Stimulated activated CD4-positive, alpha-beta T cell treated with anti-CD3 and anti-CD28 coated beads, TNF-alpha, amount 100 ng/mL, for 4 hours (primary cell): ENCODE results near the gene KSR1.
A peak's percentile ranks its signal among the peaks of the same experiment; 100 is the strongest.

Source experiments
- DNase-seq, 3 experiments: peaks; one replicate each; pipeline ENCODE4 v3.0.0-alpha.2; 2020; ENCODE audit warnings: low read depth in 3 of 3

Gene KSR1

DNA sequence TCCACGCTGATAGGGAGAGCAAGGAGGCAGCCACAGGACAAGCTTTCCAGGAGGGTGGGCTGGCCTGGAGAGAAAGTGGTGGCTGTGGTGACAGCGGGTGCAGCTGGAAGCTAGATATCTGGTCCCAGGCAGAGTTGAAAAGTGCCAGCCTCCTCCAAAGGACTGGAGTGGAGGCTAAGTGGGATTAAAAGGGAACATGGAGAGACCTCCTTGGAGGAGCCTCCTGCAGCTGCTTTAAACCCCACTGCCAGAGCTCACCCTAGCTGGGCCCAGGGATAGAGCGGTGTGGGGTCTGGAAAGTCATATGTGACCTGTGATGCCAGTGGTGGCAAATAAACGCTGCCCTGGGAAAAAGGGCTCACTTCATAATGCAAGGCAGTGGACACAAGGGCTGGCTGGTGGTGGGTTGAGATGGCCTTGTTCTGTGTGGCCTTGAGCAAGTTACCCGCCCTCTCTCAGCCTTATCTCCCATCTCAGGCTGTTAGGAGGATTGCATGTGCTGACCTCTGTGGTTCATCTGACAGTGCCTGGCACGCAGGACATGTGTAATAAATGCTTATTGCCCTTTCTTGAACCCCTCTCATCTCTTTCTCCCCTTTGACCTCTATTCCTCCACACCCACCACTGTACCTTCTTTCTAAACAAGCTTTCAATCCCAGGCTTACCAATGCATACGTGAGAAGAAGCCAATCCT is 113.8 kb downstream of the KSR1 start:
- no peak for DNase-seq

GRCh38 chr17:27570578-27570914 is 114.3 kb downstream of the KSR1 start:
- no peak for DNase-seq

DNA sequence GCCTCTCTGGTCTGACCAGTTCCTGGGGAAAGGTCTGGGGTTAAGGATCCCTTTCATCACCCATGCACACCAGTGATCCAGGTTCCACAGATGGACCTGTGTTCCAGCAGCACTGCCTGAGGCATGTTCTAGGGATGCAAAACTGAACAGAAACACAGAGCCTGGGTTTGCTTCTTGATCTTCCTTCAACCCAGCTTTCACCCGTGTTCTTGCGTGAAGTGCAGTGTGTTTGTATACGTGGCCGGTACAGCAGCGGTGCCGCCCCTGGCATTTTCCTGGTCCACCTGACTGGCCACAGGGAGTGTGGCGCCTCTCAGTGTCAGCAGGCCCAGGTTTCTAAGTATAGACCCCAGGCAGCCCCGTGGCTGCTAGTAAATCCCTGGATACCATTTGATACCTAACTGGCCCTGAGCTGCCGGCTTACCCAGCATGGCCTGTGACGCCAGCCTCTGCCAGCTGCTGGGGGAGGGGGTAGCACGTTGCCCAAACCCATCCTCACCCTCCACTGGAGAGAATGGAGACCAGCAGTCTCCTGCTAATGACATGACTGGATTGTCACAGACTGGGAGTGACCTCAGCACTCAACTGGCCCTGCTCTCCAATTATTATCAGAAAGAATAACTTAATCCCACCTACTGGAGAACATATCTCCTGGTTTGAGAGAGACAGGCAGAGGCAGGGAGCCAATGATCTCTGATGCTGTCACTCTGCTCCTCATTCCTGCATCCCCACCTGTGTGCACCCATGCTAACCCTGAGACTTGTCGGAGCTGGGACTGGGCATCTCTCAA is 115.5 kb downstream of the KSR1 start:
- no peak for DNase-seq

- peak in 1 of 3 experiments; percentile 13 for DNase-seq
Measured at GRCh38 chr17:27572665-27573064, 116.4 kb downstream of the KSR1 start.

DNA sequence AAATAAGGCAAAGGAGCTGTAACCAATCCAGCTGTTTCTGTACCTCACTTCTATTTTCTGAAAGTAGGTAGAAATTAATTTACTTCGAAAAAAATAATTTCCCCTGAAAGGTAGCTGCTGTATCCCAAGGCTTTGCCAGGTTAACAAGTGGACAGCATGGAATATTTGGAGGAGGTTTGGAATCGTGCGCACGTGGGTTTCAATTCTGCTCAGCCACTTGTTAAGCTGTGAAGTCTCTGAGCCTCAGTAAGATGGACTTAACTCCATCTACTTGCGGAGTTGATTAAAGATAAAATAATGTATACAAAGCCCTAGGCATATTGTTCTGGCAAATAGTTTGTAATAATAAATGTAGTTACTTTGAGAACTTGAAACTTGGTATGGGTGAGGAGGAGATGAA is 117.3 kb downstream of the KSR1 start:
- no peak for DNase-seq

- DNase-seq: no peak
Measured at GRCh38 chr17:27573971-27574525, 117.8 kb downstream of the KSR1 start.

DNA sequence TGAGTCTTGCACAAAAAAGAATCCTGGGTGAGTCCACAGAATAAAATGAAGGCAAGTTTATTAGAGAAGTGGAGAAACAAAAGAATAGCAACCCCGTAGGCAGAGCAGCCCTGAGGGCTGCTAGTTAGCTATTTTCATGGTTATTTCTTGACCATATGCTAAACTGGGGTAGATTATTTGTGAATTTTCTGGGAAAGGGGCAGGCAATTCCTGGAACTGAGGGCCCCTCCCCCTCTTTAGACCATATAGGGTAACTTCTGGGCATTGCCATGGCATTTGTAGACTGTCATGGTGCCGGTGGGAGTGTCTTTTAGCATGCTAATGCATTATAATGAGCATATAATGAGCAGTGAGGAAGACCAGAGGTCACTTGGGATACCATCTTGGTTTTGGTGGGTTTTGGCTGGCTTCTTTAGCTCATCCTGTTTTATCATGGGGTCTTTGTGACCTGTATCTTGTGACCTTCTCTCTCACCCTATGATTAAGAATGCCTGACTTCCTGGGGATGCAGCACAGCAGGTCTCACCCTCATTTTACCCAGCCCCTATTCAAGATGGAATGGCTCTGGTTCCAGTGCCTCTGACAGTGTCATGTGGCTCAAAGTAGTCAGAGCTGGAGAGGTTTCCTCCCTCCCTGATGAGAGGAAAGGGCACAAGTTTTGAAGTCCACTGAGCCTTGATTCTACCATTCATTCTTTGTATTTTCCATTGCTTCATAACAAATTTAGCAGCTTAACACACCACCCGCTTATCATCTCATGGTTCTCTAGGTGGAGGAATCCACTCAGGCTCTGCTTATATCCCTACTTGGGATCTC is 119.1 kb downstream of the KSR1 start:
- DNase-seq: no peak

GRCh38 chr17:27575912-27576252 is 119.6 kb downstream of the KSR1 start:
- no peak for DNase-seq

- DNase-seq: no peak
Measured at GRCh38 chr17:27576477-27577083, 120.3 kb downstream of the KSR1 start.

GRCh38 chr17:27577121-27577761 is 121.0 kb downstream of the KSR1 start:
- no peak for DNase-seq

DNA sequence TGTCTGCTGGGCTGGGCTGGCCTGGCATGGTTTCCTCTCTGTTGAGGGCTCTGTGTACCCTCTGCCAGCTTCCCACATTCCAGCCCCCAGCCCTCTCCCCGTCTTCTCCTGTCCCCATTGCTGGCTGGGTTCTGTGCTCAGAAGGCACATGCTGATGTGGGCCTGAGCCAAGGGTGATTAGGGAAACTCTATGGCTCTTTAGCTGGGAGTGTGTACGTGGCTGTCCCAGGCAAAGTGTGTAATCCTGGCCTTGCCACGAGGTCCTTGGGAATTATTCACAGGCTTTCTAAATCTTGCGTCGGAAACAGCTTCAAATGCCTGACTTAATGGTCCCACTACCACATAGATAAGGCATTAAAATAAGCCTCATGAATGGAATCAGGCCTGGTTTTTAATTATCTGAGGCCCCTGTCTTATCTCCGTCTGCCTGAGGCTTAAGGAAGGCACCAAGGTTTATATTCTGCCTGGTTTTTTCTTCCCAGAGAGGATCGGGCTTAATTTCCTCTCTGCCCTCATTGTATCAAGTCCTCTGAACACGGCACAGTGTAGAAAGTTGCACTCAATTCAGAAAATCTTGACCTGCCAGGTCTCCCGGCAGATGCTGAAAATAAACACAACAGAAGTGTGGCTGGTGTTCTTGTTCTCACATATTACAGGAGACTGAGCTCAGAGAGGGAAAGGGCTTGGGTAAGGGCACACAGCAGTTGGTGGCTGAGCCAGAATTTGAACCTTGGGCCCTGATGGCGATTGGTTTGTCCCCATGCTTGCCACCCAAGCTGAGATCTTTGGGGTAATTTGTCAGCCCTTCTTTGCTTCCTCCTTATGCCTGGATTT is 121.9 kb downstream of the KSR1 start:
- DNase-seq: no peak

GRCh38 chr17:27578718-27579085 is 122.5 kb downstream of the KSR1 start:
- no peak for DNase-seq

- DNase-seq: no peak
Measured at GRCh38 chr17:27579304-27579703, 123.1 kb downstream of the KSR1 start.

DNA sequence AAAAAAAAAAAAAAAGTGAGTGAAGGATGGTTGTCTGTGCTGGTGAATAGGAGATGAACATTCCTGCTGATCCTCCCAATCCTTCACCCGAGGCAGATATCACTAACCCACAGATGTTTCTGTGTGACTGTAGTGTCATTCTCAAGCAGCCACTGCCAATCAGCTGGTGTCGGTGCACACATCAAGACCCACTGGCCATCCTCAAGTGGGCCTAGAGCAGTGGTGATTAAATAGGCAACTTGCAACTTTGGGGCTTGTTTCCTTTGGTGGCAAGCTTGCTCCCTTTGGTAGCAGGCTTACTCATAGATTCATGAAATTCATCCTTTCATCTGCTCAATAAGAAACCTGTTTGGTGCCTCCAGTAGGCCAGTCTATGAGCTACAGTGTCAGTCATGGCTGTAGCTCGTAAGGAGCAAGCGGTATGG is 123.7 kb downstream of the KSR1 start:
- no peak for DNase-seq

DNA sequence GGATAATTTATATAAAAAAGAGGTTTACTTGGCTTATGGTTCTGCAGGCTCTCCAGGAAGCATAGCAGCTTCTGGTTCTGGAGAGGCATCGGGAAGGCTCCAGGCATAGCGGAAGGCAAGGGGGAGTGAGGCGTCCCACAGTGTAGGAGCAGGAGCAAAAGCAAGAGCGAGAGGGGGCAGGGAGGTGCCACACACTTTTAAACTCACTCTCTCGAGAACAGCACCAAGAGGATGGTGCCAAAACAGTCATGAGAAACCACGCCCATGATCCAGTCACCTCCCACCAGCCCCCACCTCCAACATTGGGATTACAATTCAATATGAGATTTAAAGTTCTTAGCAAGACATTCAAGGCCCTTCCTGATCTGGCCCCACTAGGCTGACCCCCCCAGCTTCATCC is 124.8 kb downstream of the KSR1 start:
- no peak for DNase-seq

- no peak for DNase-seq
Measured at GRCh38 chr17:27582696-27583095, 126.4 kb downstream of the KSR1 start.

- no peak for DNase-seq
Measured at GRCh38 chr17:27585153-27585681, 129.0 kb downstream of the KSR1 start.

DNA sequence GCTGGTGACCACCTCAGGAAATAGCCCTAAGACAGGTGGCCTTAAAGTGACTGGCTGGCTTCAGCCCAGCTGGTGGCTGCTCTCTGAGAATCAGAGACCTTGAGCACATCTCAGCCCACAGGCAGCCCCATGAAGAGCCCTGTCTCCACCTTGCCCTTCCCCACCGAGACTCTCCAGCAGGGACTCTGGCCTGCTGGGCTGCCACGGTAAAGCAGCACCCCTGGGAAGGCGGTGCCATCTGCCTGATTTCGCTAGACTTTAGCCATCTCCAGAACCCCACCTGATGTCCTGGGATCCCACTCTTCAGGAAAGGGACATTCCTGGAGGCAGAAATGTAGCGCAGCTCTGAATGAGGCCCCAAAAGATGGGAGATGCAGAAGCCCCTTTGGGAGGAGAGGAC is 129.5 kb downstream of the KSR1 start:
- no peak for DNase-seq

DNA sequence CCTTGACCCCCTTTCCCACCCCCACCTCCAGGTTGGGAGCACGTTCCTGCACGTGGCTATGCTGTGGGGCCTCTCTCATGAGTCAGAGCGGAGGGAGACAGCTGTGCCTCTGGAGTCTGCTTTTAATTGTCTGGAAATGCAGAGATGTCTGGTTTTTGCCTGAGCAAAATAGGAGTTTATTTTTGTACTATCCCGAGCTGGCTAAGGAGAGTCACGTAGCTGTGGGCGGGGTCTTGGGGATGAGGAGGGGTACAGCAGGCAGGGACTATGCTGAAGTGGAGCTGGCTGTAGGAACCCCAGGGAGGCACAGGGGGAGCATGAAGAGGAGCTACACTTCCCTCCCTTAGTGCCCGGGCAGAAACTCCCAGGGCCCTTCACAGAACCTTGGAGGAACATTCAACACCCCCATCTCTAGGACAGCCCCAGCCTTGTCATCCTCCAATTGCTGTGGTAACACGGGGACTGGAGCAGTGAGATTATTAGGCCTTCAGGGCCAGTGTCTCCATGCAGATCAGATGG is 130.0 kb downstream of the KSR1 start:
- no peak for DNase-seq

- no peak for DNase-seq
Measured at GRCh38 chr17:27588354-27588753, 132.1 kb downstream of the KSR1 start.
